ENCODE measurements around the gene CT45A5. TPM values are rescaled to one million over a fixed set of nuclear protein-coding genes. Genes with fewer than 3 reads are reported as not detected.
"Not testable (repeated sequence)": the region's sequence is repeated elsewhere in the genome, so short reads cannot be mapped to it uniquely, and the experiment has no call there.

CT45A5 gene
- not detected in 2 replicates for total RNA-seq

- not testable (repeated sequence) for DNase-seq
Observed at GRCh38 chrX:135785403-135785802, at the start of gene CT45A5. CT45A5 (minus strand) TSS chrX:135785503; CDS start chrX:135781729, 3,774 bp downstream.

DNA sequence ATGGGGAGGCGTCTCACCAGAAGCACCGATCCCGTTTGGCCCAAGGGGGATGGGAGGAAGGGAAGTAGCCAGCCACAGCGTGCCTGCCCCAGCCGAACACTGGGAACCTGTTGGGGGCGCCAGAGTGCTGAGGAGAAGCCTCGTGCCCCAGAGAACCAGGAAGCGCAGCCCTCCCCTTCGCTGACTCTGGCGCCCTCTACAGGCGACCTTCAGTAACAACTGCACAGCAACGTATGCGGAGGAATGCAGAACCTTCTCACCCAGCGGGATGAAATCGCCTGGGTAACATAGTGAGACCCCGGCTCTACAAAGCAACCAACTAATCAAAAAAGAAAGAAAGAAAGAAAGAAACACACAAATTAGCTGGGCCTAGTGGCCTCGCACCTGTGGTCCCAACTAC lies 34.6 kb upstream of the CT45A5 start, which contains the start of gene CT45A2:
Gene CT45A2 (minus strand): TSS at position 101 of the 400 bp plus-strand sequence. CDS start 3,747 bp downstream, outside the sequence.
- DNase-seq: not testable (repeated sequence)

GRCh38 chrX:135802687-135803086 lies 17.4 kb upstream of the CT45A5 start, which contains the start of gene CT45A6:
CT45A6 (minus strand) TSS chrX:135802787; CDS start chrX:135798993, 3,794 bp downstream.
- DNase-seq: not testable (repeated sequence)

- DNase-seq: not testable (repeated sequence)
Observed at GRCh38 chrX:135768091-135768490, 17.2 kb downstream of the CT45A5 start, which contains the start of gene CT45A3. CT45A3 (minus strand) TSS chrX:135768191; CDS start chrX:135764444, 3,747 bp downstream.

- DNase-seq: not testable (repeated sequence)
Observed at GRCh38 chrX:135744739-135745138, 40.6 kb downstream of the CT45A5 start.

- DNase-seq: no peak
Observed at GRCh38 chrX:135741192-135741715, 44.0 kb downstream of the CT45A5 start.

- DNase-seq: peak; percentile 44
Observed at GRCh38 chrX:135740681-135741149, 44.6 kb downstream of the CT45A5 start.

GRCh38 chrX:135737366-135738071 lies 47.8 kb downstream of the CT45A5 start:
- DNase-seq: peak; percentile 4

DNA sequence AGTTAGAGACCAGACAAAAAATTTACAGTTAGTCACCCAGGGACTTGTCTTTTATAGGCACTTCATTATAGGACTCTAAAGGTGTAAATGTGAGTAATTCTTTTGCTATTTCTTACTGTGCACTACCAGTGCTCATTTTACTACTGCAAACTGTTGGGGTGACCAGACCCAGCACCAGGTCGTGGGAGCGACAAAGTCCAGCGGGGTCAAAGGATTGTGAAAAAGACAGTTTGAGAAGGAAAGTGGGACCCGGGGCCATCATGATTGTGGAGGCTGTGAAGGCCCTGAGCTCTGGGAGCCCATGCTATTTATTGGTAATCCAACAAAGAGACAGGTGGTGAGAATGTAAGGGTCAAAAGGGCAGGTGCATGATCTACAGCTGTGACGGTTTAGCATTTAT lies 50.6 kb downstream of the CT45A5 start:
- not testable (repeated sequence) for DNase-seq

Other genes with a start within 250 kb of the CT45A5 start
- gene CT45A1, start 71.9 kb downstream of the CT45A5 start, total RNA-seq: not detected in 2 replicates
- gene CT45A3, start 17.3 kb downstream of the CT45A5 start, total RNA-seq: not detected in 2 replicates
- gene CT45A6, start 17.3 kb upstream of the CT45A5 start, total RNA-seq: not detected in 2 replicates
- not detected in 2 replicates for gene CT45A2, start 34.5 kb upstream of the CT45A5 start, total RNA-seq
- not detected in 2 replicates for gene CT45A7, start 51.8 kb upstream of the CT45A5 start, total RNA-seq
- not detected in 2 replicates for gene CT45A8, start 69.0 kb upstream of the CT45A5 start, total RNA-seq
- not detected in 2 replicates for gene CT45A9, start 86.3 kb upstream of the CT45A5 start, total RNA-seq
- gene CT45A10, start 107.9 kb upstream of the CT45A5 start, total RNA-seq: not detected in 2 replicates
- gene SAGE1, start 108.2 kb upstream of the CT45A5 start, total RNA-seq: not detected in 2 replicates
- gene MMGT1, start 188.5 kb upstream of the CT45A5 start, total RNA-seq: 5.8 and 13.0 TPM in 2 replicates
- 18.4 and 19.3 TPM in 2 replicates for gene SLC9A6, start 199.9 kb upstream of the CT45A5 start, total RNA-seq